Body of pancreas (tissue), 4 donors: ENCODE measurements around the gene CAMK2D.

Experiments
- CTCF ChIP-seq, 7 experiments: fragments of 450-650 bp in 4 of 7; fragments of 200-600 bp in 3 of 7; sonication (generic) in 3 of 7; IDR thresholded peaks; one replicate each; pipeline ENCODE4 v1.5.1; 2016 to 2019; ENCODE audit warnings: antibody characterized with exemption in 7 of 7
- POLR2A ChIP-seq, 3 donors: fragments of 450-650 bp; IDR thresholded peaks; one replicate each; pipeline ENCODE4 v1.6.1; 2016; ENCODE audit warnings: antibody characterized with exemption in 3 of 3, mild to moderate bottlenecking in 2 of 3

GRCh38 chr4:113502476-113502875, 259.1 kb downstream of the CAMK2D start:
- TF ChIP-seq CTCF (IDR thresholded peaks at IDR 0.05), result no peak
- no peak for TF ChIP-seq POLR2A (IDR thresholded peaks at IDR 0.05)
